NCI-H1048 (cell line): ENCODE measurements around the gene BMP10.
"Not testable (repeated sequence)": the region's sequence is repeated elsewhere in the genome, so short reads cannot be mapped to it uniquely, and the experiment has no call there.

Experiments used
- DNase-seq: peaks from one replicate; lab custom pipeline; 2025; lab: John Stamatoyannopoulos, UW

Gene BMP10

GRCh38 chr2:68871159-68871764, at the start of gene BMP10:
BMP10 (minus strand) TSS chr2:68871397; CDS start chr2:68871358, 39 bp downstream.
- no peak for DNase-seq

GRCh38 chr2:68920481-68921170, 49.4 kb upstream of the BMP10 start:
- DNase-seq: no peak

GRCh38 chr2:68918497-68918896, 47.3 kb upstream of the BMP10 start:
- no peak for DNase-seq

- DNase-seq: no peak
Measured at GRCh38 chr2:68917034-68917718, 46.0 kb upstream of the BMP10 start.

GRCh38 chr2:68916226-68916625, 45.0 kb upstream of the BMP10 start:
- no peak for DNase-seq

- no peak for DNase-seq
Measured at GRCh38 chr2:68915393-68915792, 44.2 kb upstream of the BMP10 start.

- no peak for DNase-seq
Measured at GRCh38 chr2:68913359-68913758, 42.2 kb upstream of the BMP10 start.

GRCh38 chr2:68912732-68913131, 41.5 kb upstream of the BMP10 start:
- DNase-seq: no peak

- no peak for DNase-seq
Measured at GRCh38 chr2:68912111-68912510, 40.9 kb upstream of the BMP10 start.

- DNase-seq: no peak
Measured at GRCh38 chr2:68911709-68912108, 40.5 kb upstream of the BMP10 start.

GRCh38 chr2:68911246-68911645, 40.0 kb upstream of the BMP10 start:
- no peak for DNase-seq

- peak; percentile 28 for DNase-seq
Measured at GRCh38 chr2:68909793-68910674, 38.8 kb upstream of the BMP10 start.

GRCh38 chr2:68908392-68908970, 37.3 kb upstream of the BMP10 start:
- peak; percentile 57 for DNase-seq

- no peak for DNase-seq
Measured at GRCh38 chr2:68907920-68908253, 36.7 kb upstream of the BMP10 start.

GRCh38 chr2:68907232-68907919, 36.2 kb upstream of the BMP10 start:
- no peak for DNase-seq

- DNase-seq: no peak
Measured at GRCh38 chr2:68906716-68907115, 35.5 kb upstream of the BMP10 start.

- DNase-seq: no peak
Measured at GRCh38 chr2:68905116-68905515, 33.9 kb upstream of the BMP10 start.

GRCh38 chr2:68901561-68901960, 30.4 kb upstream of the BMP10 start:
- DNase-seq: no peak

GRCh38 chr2:68901199-68901514, 30.0 kb upstream of the BMP10 start:
- no peak for DNase-seq

GRCh38 chr2:68900496-68901198, 29.4 kb upstream of the BMP10 start:
- DNase-seq: no peak

- not testable (repeated sequence) for DNase-seq
Measured at GRCh38 chr2:68895981-68896380, 24.8 kb upstream of the BMP10 start.
